ENCODE data around the gene RORC. TPM values are rescaled to one million over a fixed set of nuclear protein-coding genes. Genes with fewer than 3 reads are reported as not detected.
"Not testable (repeated sequence)": the region's sequence is repeated elsewhere in the genome, so short reads cannot be mapped to it uniquely, and the experiment has no call there.

Gene RORC
- total RNA-seq, 1 donor from 2014 or later, result 13.7 TPM

GRCh38 chr1:151774256-151774922, 57.2 kb downstream of the RORC start:
- no peak for DNase-seq

GRCh38 chr1:151773702-151774101, 57.9 kb downstream of the RORC start:
- no peak for DNase-seq

GRCh38 chr1:151769270-151769669, 62.3 kb downstream of the RORC start:
- DNase-seq, result not testable (repeated sequence)

- DNase-seq, result peak; percentile 20
Observed at GRCh38 chr1:151768351-151769066, 63.1 kb downstream of the RORC start.

- DNase-seq, result no peak
Observed at GRCh38 chr1:151763990-151764389, 67.6 kb downstream of the RORC start.

GRCh38 chr1:151762941-151763921, 68.4 kb downstream of the RORC start, which contains the start of gene MRPL9:
Gene MRPL9, minus strand, starts transcription at chr1:151763496. Its CDS starts 17 bp downstream, at chr1:151763479.
- peak; percentile 92 for DNase-seq

GRCh38 chr1:151760597-151761385, 70.8 kb downstream of the RORC start:
- no peak for DNase-seq

GRCh38 chr1:151759241-151759640, 72.4 kb downstream of the RORC start:
- DNase-seq, result no peak

GRCh38 chr1:151756291-151756690, 75.3 kb downstream of the RORC start:
- DNase-seq, result no peak

Small RNAs within 50 kb of the gene (small RNA-seq; reads per million reads assigned to genes)
- gene RF00019 (ENCODE audit: low replicate concordance), result not detected

Other genes starting within 250 kb of the RORC start
- 44.2 TPM for gene SNX27, start 219.8 kb downstream of the RORC start, total RNA-seq
- gene CELF3, start 115.0 kb downstream of the RORC start, total RNA-seq, result not detected
- not detected for gene RIIAD1, start 110.3 kb downstream of the RORC start, total RNA-seq
- gene MRPL9, start 68.3 kb downstream of the RORC start, total RNA-seq, result 62.1 TPM
- gene TDRKH, start 41.3 kb downstream of the RORC start, total RNA-seq, result 6.7 TPM
- 0.41 TPM for gene LINGO4, start 26.4 kb downstream of the RORC start, total RNA-seq
- not detected for gene C2CD4D, start 8.0 kb upstream of the RORC start, total RNA-seq
- gene THEM5, start 21.9 kb upstream of the RORC start, total RNA-seq, result not detected
- gene THEM4, start 77.7 kb upstream of the RORC start, total RNA-seq, result 14.1 TPM
- gene S100A10, start 162.1 kb upstream of the RORC start, total RNA-seq, result 105 TPM
- gene S100A11, start 205.2 kb upstream of the RORC start, total RNA-seq, result 36.0 TPM